IPS DF 19.7 (cell line): ENCODE measurements around the gene TP53I3.
A peak's percentile ranks its signal among the peaks of the same experiment; 100 is the strongest.
"Not testable (repeated sequence)": the region's sequence is repeated elsewhere in the genome, so short reads cannot be mapped to it uniquely, and the experiment has no call there.

Experiments used
- DNase-seq: peaks from one replicate; pipeline ENCODE4 v3.0.0-alpha.2; 2013; ENCODE audit warnings: low read depth, low spot score

Gene TP53I3

DNA sequence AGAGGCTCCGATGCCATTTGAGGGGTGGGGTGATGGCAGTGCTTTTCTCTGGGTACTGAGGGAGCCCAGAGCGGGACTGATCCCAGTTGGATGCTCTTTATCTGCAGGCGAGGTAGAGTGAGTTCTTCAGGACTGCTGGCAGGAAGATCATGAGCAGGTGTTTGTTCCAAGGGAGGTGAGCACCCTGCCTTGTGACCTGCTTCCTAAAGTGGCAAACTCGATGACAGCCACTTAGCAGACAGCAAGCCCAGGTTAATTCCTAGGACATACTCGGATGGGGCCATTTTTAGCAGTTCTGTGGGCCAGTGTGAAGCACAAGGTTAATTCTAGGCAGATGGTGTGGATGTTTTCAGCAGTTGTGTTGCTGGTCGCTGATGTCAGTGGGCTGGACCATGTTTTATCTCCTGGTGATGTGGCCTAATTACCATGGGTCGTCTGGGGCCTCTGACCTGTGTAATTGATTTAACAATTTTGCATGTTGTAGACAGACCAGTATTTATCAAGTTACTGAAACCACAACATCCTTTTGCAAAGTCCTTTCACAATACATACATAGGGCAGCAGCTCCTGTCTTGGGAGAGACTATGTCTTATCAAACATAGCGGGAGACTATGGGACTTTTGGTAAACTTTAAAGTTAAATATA, 30.1 kb downstream of the TP53I3 start:
- no peak for DNase-seq

DNA sequence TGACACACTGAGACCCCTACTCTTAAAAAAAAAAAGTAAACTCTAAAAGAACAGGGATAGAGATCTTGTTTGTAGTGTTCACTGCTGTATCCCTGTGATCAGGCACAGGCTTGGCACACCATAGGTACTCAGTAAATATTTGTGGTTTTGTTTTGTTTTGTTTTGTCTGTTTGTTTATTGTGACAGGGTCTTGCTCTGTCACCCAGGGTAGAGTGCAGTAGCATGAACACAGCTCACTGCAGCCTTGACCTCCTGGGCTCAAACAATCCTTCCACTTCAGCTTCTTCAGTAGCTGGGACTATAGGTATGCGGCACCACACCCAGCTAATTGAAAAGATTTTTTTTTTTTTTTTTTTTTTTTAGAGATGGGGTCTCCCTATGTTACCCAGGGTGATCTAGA, 31.7 kb downstream of the TP53I3 start:
- DNase-seq = no peak

DNA sequence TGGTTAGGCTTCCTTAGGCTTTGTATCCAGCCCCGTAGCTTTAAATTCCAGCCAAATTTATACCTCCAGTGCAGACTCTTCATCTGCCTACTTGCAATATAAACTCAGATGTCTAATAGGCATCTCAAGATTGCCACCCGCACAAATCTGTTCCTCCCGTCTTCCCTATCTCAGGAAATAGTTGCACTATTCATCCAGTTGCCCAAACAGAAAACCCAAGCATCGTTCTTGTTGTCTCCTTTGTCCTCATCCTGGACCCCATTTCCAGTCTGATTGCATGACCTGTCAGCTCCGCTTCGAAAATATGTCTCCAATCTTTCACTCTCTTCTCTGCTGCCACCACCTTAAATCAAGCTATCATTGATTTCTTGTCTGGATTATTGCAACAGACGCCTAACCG, 32.8 kb downstream of the TP53I3 start:
- DNase-seq = no peak

DNA sequence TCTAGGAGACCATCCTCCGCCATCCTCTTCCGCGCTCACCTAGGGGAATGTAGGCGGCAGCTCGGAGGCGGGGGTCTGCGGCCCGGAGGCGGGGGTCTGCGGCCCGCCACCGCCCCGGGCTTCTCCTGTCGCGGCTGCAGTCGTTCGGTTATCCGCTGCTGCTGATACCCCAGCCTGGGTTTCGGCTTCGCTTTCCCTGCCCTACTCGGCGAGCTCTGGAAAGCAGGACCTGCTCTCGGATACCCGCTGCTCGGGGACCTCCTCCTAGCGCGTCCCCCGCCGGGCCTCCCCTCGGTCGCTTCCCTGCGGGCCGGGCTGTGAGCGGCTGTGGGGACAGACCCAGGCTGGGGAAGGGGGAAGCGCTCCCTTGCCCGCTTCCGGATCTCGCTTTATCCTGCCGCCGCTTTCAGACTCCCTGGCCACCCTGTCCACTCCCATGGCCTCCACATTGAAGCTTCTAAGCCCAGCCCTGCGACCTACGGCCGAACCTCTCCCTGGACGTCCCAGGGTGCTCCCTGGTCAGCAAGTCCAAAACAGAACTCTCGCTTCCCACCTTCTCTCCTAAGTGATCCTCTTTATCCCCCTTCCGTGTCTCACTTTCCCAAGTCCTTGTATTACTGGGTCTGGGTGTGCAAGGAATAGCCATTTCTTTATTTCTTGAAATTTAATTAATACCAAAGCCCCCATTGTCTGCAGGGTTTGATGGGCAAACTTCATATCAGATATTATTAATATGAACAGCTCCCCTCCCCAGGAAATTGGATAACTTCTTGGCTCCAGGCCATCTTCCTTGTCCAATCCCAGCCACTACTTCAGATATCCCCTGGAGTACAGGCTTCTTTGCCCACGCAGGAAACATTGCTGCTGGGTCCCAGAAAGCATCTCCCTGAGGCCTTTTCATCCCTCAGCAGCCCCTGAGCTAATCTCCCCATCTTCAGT, 34.3 kb downstream of the TP53I3 start:
- no peak for DNase-seq

DNA sequence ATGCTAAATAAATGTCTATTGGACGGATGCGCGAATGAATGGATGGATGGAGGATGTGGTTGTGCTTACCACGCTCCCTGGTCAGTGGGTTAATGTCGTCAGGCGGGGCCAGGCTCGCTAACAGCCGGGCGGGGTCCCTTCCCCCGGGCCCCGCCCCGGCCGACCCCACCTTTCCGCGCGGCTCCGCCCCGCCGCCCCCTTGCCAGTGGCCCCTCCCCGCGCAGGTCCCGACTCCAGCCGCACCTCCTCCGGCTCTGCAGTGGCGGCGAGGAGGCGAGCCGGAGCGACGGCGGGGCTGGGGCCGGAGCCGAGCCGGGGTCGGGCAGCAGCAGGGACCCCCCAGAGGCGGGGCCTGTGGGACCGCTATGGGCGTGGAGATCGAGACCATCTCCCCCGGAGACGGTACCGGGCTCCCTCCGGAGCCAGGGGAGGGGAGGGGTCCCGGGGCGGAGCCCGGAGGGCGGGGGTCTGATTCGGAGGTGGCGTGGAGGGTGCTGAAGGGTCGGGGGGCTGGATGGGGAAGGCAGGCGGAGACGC, 35.1 kb downstream of the TP53I3 start, which contains the start of gene FKBP1B:
Gene FKBP1B, plus strand, starts transcription at position 257 of the 537 bp plus-strand sequence. Its CDS starts 109 bp downstream, at position 366.
- DNase-seq = no peak

DNA sequence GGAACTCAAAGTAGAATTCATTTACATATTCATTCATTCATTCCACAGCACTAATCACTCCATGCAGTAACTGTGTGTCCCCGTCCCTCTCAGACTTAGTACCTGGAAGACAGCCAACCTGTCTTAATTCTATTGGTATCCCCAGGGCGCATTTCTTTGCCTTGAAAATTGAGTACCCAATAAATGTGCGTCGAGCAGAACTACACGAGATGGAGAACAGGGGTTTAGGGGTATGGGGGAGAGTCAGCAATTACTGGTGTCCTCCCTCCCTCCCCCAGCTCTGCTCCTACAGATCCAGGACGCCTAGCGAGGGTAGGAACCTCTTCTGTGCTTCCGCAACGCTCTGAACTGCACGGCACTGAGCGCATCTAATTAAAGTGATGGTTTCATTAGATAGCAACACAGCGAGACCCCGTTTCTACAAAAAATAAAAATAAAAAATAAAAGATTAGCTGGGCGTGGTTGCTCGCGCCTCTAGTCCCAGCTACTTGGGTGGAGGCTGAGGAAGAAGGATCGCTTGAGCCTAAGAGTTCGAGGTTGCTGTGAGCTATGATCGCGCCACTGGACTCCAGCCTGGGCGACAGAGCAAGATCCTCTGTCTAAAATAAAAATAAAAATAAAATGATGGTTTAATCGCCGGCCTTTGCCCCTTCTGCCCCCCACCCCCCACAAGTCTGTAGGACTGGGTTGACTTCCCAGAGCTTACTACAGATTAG, 35.7 kb downstream of the TP53I3 start:
- no peak for DNase-seq

DNA sequence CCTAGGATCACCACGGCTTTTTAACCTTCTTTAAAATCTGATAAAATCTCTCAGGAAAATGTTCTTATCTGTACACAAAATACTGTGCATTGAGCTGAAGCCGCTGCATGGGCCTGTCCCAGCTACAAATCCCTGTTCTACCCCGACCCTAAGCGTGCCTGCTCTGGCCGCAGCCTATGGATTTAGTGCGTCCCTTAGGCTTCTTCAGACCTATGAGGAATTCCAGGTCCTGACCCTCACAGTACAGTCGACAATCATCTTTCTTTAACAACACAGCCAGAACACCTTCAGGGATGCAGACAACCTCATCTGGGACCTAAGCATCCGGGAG, 37.0 kb downstream of the TP53I3 start:
- no peak for DNase-seq

DNA sequence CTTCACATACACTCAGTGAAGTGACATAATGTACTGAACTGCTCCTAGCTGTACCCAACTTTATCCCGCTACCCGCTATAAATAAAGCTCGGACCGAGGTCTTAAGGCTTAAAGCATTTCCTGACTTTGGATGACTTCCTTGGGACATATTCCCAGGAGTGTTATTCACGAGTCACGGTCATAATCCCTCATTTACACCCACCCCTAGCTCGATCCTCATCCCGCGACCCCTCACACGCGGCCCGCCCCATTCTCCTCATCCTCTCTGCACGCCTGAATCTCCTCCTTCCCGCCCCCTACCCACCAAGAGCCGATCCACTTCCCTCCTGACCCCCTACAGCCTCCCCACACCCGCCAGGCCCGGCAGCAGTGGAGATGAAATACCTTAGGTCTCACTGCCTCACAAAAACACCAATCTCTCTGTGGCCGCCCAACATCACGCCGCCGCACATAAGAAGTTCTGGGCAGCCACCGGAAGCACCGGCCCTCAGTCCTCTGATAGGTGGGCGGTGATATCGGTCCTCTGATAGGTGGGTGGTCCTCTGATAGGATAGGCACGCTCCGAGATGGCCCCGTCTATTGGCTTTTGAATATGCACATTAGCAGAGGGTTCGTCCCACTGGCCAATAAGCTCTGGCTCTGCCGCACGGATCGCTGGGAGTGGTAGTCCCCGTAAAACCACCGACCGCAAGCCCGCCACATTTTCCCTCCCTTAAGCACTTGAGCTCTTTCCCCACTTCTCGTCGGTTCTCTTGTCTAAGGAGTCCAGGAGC, 37.5 kb downstream of the TP53I3 start, which contains the start of gene WDCP:
Gene WDCP, minus strand, starts transcription at position 462 of the 773 bp plus-strand sequence. CDS start 7,897 bp downstream, outside the sequence.
- DNase-seq = peak; percentile 97

DNA sequence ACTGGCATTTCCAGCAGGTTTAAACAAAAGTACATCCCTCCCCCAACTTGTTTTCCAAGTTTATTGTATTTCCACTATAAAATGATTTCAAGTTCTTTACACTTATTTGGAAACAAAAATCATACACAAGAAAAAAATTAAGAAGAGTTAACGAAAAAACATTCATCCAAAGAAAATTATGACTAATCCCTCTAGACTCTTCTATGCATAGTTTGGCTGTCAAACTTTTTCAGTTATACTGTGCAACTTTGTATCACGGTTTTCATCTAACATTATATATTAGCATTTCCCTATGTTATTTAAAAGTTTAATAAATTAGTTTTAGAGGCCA, 38.1 kb downstream of the TP53I3 start:
- DNase-seq = no peak

DNA sequence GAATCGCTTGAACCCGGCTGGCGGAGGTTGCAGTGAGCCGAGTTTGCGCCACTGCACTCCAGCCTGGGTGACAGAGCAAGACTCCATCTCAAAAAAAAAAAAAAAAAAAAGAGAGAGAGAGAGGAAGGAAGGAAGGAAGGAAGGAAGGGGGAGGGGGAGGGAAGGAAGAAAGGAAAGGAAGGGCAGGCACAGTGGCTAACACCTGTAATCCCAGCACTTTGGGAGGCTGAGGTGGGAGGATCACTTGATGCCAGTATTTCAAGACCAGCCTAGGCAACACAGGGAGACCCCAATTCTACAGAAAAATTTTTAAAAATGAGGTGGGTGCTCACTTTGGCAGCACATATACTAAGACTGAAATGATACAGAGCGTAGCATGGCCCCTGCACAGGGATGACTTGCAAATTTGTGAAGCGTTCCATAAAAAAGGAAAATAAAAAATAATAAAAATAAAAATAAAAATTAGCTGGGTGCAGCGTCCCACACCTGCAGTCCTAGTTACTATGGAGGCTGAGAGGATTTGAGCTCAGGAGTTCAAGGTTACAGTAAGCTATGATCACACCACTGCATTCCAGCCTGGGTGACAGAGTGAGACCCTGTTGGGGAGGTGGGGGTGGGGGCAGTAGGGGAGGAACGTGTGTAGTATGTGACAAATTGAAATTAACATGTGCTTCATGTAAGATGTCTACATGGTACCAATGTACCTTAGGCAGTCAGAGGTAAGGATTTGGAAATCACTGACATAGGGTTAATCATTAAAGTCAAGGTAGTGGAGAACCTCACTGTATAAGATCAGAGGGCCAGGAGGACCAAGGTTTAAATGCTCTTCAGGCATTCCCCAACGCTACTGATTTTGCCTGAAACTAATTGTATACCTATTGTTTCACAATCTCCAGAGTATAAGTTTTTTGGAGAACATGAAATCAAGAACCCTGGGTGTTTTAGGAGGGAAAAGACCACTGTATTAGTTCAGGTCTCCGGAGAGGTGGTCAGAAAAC, 38.8 kb downstream of the TP53I3 start:
- DNase-seq = no peak

DNA sequence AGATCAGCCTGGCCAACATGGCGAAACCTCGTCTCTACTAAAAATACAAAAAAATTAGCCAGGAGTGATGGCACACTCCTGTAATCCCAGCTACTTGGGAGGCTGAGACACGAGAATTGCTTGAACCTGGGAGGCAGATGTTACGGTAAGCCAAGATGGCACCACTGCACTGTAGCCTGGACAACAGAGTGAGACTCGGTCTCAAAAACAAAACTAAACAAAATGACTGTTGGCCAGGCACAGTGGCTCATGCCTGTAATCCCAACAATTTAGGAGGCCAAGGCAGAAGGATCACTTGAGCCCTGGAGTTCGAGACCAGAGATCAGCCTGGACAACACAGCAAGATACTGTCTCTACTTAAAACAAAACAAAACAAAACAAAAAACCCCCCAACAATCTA, 41.5 kb downstream of the TP53I3 start:
- not testable (repeated sequence) for DNase-seq

DNA sequence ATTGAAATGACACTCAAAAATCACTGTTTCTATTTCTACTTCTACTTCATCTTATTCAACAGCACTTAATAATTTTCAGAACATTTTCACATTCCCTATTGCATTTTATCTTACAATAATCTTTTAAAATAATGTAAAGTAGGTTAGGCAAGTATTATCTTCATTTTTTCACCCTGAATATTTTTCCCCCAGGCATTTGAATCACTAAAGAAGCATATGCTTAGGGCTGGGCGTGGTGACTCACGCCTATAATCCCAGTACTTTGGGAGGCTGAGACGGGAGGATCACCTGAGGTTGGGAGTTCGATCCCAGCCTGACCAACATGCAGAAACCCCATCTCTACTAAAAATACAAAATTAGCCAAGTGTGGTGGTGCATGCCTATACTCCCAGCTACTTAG, 44.1 kb downstream of the TP53I3 start:
- DNase-seq = no peak

DNA sequence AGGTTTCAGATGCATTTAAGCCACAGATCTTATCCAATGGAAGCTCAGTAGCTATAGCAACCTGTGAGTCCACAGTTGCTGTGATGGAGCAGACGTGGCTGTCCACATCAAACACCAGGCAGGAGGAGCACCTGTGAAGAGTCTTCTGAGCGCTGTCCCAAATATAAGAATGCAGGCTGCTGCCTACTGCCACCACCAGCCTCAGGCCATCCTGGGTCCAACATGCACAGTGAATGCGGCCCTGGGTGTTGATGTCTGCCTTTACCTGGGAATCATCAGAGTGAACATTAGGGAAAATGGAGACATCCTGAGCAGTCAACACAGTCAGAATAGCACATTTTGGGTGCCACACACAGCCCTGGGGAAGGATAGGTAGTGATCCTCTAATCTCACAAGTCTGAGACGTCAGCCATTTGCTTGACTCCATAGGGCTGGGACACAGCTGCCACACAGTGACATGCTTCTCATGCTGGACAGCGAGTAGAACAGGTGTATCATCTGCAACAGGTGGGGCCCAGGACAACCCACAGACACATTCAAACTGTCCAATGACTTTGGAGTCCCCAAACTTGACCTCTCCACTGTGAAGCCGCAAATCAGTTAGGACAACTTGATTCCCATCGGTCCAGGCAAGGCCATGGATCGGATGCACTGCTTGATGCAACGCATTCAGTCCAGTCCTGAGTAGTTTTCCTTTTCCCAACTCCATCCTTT, 45.7 kb downstream of the TP53I3 start:
- no peak for DNase-seq
